Panc1 (cell line): ENCODE measurements around the gene COMMD2. TPM values are rescaled to one million over a fixed set of nuclear protein-coding genes. Genes with fewer than 3 reads are reported as not detected.

ENCODE experiments used
- ATAC-seq: fragments of 200-7000 bp; cut with Tn5 transposase; 2 replicates; pipeline ENCODE4 v1.9.1; 2020; ENCODE audit warnings: mild to moderate bottlenecking, moderate library complexity
- BruUV-seq: library from RNA; stranded (reverse); fragments of 400-500 nt; replicated peaks from 2 replicates; lab custom pipeline; 2021; lab: Mats Ljungman, UMichigan
- CTCF ChIA-PET: fragments of 300-600 bp; sonication (Branson Sonifier 250); formaldehyde crosslinking; loops from one replicate; lab custom pipeline; 2022; ENCODE audit warnings: antibody characterized with exemption; lab: Charles Lee
- POLR2A ChIA-PET: fragments of 300-600 bp; sonication (Branson Sonifier 250); formaldehyde crosslinking; loops from one replicate; lab custom pipeline; 2022; ENCODE audit warnings: antibody characterized with exemption; lab: Charles Lee
- DNase-seq: peaks from one replicate; pipeline ENCODE4 v3.0.0-alpha.2; 2010; ENCODE audit warnings: low read depth, low spot score
- H3K27ac ChIP-seq: 2 replicates; pipeline ENCODE4 v1.5.1; 2011; ENCODE audit warnings: mild to moderate bottlenecking, low read length, inconsistent platforms
- H3K27me3 ChIP-seq: fragments of 200-500 bp; sonication (Bioruptor generic); 2 replicates; pipeline ENCODE4 v1.6.0; 2014; ENCODE audit warnings: low read length, inconsistent platforms; ENCODE audit not compliant: control insufficient read depth, insufficient read depth
- H3K36me3 ChIP-seq: fragments of 200-500 bp; sonication (Bioruptor generic); 2 replicates; pipeline ENCODE4 v1.5.1; 2014; ENCODE audit warnings: inconsistent platforms, mild to moderate bottlenecking, low read length, moderate library complexity; ENCODE audit not compliant: control insufficient read depth, insufficient read depth
- H3K4me1 ChIP-seq: 2 replicates; pipeline ENCODE4 v1.5.1; 2011; ENCODE audit warnings: inconsistent platforms, mild to moderate bottlenecking, low read length, moderate library complexity; ENCODE audit not compliant: control insufficient read depth, insufficient read depth
- H3K4me3 ChIP-seq, 2 experiments: 2 replicates each; pipeline ENCODE4 v1.5.1; 2011 to 2012; ENCODE audit warnings: low read depth in 2 of 2, low read length in 2 of 2, mild to moderate bottlenecking in 2 of 2, inconsistent platforms in 1 of 2, moderate library complexity in 1 of 2
- H3K9me3 ChIP-seq: fragments of 200-500 bp; sonication (Bioruptor generic); 2 replicates; pipeline ENCODE4 v1.5.1; 2014; ENCODE audit warnings: low read depth, mild to moderate bottlenecking, inconsistent platforms, low read length, moderate library complexity; ENCODE audit not compliant: control insufficient read depth, insufficient read depth
- POLR2AphosphoS5 ChIP-seq: IDR thresholded peaks from 2 replicates; pipeline ENCODE4 v1.6.1; 2012; ENCODE audit warnings: mild to moderate bottlenecking, low read depth, low read length, moderate library complexity
- SIN3A ChIP-seq: IDR thresholded peaks from 2 replicates; pipeline ENCODE4 v1.6.1; 2012; ENCODE audit warnings: low read depth, mild to moderate bottlenecking, low read length, moderate library complexity, borderline replicate concordance; ENCODE audit not compliant: insufficient read depth
- TCF7L2 ChIP-seq: IDR thresholded peaks from 2 replicates; pipeline ENCODE4 v1.6.1; 2011; ENCODE audit warnings: mild to moderate bottlenecking, low read depth, low read length, inconsistent platforms
- in situ Hi-C: cut with HindIII; loops from 2 replicates; pipeline ENCODE4 v1.10.0; 2016; ENCODE audit warnings: low sequenced_read_pairs, low pct_unique_long_range_greater_than_20kb
- intact Hi-C: fragments of 100-400 bp; cut with micrococcal nuclease; formaldehyde crosslinking; loops from one replicate; pipeline ENCODE4 v1.10.0; 2022; ENCODE audit not compliant: unreplicated experiment
- total RNA-seq: library from RNA; stranded (reverse); gene quantifications from one replicate; pipeline ENCODE4 v1.2.1, GENCODE V29; 2021; ENCODE audit not compliant: unreplicated experiment
- TF ChIP-seq, protein P1 (sequence below): fragments of 450-650 bp; IDR thresholded peaks from 2 replicates; pipeline ENCODE4 v1.5.1; 2017; ENCODE audit warnings: mild to moderate bottlenecking
- TF ChIP-seq, protein P2 (sequence below), 2 experiments: IDR thresholded peaks; 2 replicates each; pipeline ENCODE4 v1.6.1; 2011 to 2012; ENCODE audit warnings: low read depth in 2 of 2, control low read depth in 1 of 2, low read length in 1 of 2, mild to moderate bottlenecking in 1 of 2, moderate library complexity in 1 of 2; ENCODE audit not compliant: insufficient read depth in 1 of 2

COMMD2 gene
- total RNA-seq, 1 experiment from 2014 or later = 70.2 TPM

DNA sequence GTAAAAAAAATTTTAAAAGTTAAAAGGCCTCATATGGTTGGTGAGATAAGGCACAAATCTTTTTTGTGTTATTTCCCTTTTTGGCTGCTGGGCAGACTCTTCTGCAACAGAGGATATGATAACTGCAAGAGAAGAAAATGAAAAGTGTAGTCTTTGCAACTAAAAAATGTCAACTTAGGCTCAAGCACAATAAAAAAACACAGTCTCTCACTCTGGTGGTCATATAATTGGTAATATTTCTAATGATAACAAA, 15.4 kb downstream of the COMMD2 start:
- TF ChIP-seq, protein P1, sequence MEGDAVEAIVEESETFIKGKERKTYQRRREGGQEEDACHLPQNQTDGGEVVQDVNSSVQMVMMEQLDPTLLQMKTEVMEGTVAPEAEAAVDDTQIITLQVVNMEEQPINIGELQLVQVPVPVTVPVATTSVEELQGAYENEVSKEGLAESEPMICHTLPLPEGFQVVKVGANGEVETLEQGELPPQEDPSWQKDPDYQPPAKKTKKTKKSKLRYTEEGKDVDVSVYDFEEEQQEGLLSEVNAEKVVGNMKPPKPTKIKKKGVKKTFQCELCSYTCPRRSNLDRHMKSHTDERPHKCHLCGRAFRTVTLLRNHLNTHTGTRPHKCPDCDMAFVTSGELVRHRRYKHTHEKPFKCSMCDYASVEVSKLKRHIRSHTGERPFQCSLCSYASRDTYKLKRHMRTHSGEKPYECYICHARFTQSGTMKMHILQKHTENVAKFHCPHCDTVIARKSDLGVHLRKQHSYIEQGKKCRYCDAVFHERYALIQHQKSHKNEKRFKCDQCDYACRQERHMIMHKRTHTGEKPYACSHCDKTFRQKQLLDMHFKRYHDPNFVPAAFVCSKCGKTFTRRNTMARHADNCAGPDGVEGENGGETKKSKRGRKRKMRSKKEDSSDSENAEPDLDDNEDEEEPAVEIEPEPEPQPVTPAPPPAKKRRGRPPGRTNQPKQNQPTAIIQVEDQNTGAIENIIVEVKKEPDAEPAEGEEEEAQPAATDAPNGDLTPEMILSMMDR = no peak
- no peak for TF ChIP-seq SIN3A
- TF ChIP-seq POLR2AphosphoS5 = no peak
- TF ChIP-seq, protein P2, sequence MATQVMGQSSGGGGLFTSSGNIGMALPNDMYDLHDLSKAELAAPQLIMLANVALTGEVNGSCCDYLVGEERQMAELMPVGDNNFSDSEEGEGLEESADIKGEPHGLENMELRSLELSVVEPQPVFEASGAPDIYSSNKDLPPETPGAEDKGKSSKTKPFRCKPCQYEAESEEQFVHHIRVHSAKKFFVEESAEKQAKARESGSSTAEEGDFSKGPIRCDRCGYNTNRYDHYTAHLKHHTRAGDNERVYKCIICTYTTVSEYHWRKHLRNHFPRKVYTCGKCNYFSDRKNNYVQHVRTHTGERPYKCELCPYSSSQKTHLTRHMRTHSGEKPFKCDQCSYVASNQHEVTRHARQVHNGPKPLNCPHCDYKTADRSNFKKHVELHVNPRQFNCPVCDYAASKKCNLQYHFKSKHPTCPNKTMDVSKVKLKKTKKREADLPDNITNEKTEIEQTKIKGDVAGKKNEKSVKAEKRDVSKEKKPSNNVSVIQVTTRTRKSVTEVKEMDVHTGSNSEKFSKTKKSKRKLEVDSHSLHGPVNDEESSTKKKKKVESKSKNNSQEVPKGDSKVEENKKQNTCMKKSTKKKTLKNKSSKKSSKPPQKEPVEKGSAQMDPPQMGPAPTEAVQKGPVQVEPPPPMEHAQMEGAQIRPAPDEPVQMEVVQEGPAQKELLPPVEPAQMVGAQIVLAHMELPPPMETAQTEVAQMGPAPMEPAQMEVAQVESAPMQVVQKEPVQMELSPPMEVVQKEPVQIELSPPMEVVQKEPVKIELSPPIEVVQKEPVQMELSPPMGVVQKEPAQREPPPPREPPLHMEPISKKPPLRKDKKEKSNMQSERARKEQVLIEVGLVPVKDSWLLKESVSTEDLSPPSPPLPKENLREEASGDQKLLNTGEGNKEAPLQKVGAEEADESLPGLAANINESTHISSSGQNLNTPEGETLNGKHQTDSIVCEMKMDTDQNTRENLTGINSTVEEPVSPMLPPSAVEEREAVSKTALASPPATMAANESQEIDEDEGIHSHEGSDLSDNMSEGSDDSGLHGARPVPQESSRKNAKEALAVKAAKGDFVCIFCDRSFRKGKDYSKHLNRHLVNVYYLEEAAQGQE (IDR thresholded peaks at IDR 0.05; ENCODE audit: insufficient read depth in 1 of 2, low read depth in 2 of 2, low read length in 1 of 2) = no peak
- TF ChIP-seq TCF7L2 = no peak
- intact Hi-C loops (no loop called here), in situ Hi-C loops (no loop called here)
- BruUV-seq = no TSS peak
- Histone ChIP-seq H3K27ac (peak overlapping the region; percentile 32; the same call in 1 of the 2 replicates), H3K4me3 (no peak overlapping the region), H3K4me1 (peaks cover 21% of the 10 kb centered on the region), H3K9me3 (no peaks in the 10 kb centered on the region), H3K36me3 (peaks cover 20% of the 10 kb centered on the region), H3K27me3 (no peaks in the 10 kb centered on the region)
- no peak for DNase-seq
- ATAC-seq = no peak
- CTCF ChIA-PET = interaction anchor here (0.8 kb wide), 1 partner anchor 20 kb away, joined by 3 read pairs; no protein-coding TSS in a partner anchor
- POLR2A ChIA-PET = interaction anchor here (1.6 kb wide), 1 partner anchor 79 kb away, joined by 3 read pairs; the partner anchor contains the start of gene WWTR1

DNA sequence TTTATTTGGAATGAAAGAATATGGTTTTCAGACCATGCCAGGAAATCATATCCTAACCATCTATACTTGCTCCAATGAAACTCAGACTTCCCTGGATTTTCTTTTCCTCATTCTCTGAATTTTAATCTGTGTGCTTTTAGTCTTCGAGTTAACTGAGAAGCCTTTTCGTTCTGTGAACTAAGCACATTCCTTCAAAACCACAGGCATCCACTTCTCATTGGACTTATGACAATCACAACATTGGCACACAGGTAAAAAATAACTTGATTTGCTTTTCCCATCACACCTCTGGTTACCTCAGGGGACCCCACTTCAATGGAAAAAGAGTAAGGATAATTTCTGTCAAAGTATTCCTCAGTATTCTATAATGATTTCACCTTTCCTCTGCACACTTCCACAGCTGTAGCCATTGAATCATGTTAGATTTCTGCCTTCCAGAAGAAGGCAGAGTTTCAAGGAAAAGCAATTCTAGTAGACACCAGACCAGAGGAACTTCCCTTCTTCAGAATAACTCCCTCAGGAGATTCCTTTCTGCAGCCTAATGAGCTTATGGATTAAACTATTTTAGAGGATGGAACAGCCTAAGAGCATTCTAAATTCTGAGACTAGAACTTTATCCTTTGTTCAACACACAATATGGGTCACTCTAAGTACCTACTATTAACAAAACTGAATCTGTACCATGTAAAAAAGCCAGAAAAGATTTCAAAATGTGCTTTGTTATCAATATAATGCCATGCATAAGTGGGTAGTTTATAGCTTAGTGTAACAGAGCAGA, 15.9 kb downstream of the COMMD2 start:
- TF ChIP-seq, protein P1 = no peak
- TF ChIP-seq, protein P2 (IDR thresholded peaks at IDR 0.05; ENCODE audit: insufficient read depth in 1 of 2, low read depth in 2 of 2, low read length in 1 of 2) = no peak
- TF ChIP-seq POLR2AphosphoS5 (no peak), TCF7L2 (no peak), SIN3A (no peak)
- Histone ChIP-seq H3K4me1 (peaks cover 21% of the 10 kb centered on the region), H3K9me3 (no peaks in the 10 kb centered on the region), H3K27me3 (no peaks in the 10 kb centered on the region), H3K27ac (peak overlapping the region; percentile 32; the same call in 1 of the 2 replicates), H3K36me3 (peaks cover 15% of the 10 kb centered on the region), H3K4me3 (no peak overlapping the region)
- in situ Hi-C loops = no loop called here
- no TSS peak for BruUV-seq
- DNase-seq = no peak
- ChIA-PET CTCF (interaction anchor here (0.7 to 0.8 kb wide), 3 partner anchors 19 to 165 kb away, joined by 3 to 4 read pairs (median 3); no protein-coding TSS in a partner anchor), POLR2A (interaction anchor here (0.6 to 1.6 kb wide), 2 partner anchors 49 to 79 kb away, joined by 3 to 5 read pairs; partner anchors contain the start of gene WWTR1)
- intact Hi-C loops = no loop called here
- ATAC-seq = peak; percentile 54
